ENCODE data around the gene PLEKHA5.
"Not testable (repeated sequence)": the region's sequence is repeated elsewhere in the genome, so short reads cannot be mapped to it uniquely, and the experiment has no call there.

PLEKHA5 gene

DNA sequence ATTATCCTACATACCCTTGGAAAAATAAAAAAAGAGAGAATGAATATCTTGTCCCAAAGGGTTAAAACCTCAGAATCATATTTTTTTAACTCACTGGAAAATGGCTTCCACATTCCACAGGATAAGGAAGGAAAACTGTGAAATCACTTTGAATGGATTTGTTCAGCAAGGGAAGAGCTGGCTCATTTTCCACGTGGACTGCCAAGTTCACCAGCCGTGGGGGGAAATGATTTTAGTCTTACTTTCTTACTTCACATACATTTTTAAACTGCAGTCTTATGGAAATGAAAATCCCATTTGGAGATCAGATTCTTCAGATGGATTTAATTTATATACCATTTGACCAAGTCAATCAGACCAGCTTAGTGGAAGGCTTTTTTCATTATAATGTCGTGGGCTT lies 279.8 kb downstream of the PLEKHA5 start:
- DNase-seq (ENCODE audit: low read depth), result no peak

DNA sequence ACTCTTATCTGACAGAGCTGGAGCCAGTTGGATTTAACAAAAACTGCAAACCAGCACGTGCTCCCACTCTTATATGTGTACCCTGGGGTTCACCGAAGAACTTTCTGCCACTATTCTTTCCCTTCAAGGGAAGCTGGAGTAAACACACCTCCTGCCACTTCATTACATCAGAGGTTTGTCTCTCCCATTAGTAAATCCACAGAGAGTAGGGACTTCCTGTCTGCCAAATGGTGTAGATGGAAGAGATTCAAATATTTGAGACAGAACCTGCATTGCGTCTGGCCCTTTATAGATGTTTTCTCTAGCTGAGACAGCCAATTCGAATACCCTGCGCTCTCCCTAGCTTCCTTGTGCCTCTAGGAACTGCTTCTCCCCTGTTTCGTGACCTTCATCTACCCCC lies 280.7 kb downstream of the PLEKHA5 start:
- no peak for DNase-seq (ENCODE audit: low read depth)

DNA sequence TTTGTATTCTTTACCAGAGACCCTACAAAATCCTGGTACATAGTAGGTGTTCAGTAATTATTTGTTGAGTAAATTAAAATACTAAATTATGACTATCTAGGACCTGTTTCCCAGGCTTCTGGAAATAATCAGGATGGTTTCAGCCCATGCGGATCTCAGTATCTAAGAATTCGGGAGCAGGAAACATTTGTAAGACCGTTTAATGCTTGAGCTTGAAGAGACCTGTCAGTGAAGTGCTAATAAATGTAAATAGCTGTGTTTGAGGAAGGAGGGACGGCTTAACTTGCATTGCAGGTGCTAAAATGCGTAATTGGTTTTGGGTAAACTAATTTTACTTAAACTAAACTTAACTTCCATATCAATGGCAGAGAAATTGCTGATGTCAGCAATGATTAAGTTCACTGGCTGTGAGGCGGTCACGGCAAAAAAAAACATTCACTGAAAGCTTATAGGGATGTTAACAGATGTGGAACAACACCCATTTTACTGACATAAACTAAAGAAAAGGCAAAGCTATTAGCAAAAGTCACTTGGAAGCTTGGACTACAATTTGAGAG lies 281.2 kb downstream of the PLEKHA5 start:
- DNase-seq (ENCODE audit: low read depth), result no peak

DNA sequence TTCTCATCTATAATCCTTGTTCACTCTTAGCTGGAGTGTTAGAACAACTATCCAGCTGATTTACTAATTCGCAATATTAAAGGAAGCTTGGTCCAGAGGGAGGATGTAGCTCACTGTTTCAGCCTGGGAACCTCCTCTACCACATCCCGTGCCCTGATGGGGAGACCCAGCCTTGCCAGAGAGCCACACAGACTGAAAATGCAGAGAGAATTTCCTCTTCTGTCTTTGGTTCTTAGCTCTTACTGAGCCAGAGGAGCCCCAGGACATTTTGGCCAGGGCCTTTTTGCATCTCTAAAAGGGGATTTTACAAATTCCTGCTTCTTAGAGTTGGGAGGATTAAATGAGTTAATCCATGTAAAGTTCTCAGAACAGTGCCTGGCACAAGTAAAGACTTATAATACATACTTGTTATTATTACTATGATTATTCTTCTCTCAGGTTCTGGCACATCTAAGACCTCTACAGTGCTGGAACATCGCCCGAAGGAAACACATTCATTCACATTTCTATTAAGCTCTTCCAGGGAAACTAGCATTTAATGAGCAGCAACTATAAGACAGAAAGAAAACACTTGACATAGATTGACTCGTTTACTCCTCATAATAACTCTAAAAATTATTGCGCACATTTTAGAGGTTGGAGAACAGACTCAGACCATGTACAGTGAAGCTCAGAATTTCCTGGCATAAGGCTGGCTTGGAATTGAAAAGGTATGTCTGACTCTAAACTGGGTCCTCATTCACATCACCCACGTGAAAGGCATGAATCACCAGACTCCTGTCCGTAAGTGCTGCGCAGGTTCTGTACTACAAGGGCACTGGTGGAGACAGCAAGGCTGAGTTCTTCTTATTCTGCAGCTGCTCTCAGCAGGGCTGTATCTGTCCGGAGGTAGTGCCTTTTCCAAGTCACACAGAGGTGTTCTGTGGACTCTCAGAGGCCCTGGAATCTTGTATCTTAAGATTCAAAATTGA lies 282.0 kb downstream of the PLEKHA5 start:
- no peak for DNase-seq (ENCODE audit: low read depth)

DNA sequence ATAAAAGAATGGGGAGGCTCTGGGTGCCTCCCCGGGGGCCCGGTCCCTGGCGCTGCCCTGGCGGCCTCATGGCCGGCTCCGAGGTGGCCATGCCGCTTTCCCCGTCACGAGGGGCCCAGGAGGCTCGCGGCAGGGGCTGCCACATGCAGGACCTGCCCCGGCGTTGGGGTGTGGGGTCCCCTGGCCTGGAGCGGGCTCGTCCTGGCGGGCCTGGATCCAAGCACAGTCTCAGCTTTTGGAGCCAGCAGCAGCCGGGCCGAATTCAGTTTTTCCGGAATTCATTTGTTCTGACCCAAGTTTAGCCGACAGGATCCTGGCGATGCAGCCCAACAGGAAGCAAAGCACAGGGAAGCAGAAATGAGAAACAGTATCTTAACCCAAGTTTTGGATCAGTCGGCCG lies 283.3 kb downstream of the PLEKHA5 start:
- DNase-seq (ENCODE audit: low read depth), result no peak

DNA sequence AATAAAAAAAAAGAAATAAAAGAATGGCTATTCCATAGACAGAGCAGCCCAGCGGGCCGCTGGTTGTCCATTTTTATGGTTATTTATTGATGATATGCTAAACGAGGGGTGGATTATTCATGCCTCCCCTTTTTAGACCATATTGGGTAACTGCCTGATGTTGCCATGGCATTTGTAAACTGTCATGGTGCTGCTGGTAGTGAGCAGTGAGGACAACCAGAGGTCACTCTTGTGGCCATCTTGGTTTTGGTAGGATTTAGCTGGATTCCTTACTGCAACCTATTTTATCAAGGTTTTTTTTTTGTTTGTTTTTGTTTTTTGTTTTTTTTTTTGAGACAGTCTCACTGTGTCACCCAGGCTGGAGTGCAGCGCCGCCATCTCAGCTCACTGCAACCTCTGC lies 284.0 kb downstream of the PLEKHA5 start:
- DNase-seq (ENCODE audit: low read depth), result not testable (repeated sequence)

DNA sequence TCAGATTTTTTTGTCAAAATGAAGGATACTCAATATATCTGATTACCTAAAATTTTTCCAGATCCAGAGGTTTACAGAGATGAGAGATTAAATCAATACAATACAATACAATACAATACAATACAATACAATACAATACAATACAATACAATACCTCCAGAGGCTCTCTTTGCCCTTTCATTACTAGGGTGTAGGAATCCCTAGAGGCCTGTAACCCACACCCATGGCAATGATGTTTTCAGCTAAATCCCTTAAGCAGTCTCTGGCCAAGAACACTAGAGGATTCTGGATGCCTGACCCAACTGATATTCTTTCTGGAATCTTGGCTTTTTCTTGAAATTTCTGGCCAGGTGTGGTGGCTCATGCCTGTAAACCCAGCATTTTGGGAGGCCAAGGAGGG lies 286.0 kb downstream of the PLEKHA5 start:
- no peak for DNase-seq (ENCODE audit: low read depth)

DNA sequence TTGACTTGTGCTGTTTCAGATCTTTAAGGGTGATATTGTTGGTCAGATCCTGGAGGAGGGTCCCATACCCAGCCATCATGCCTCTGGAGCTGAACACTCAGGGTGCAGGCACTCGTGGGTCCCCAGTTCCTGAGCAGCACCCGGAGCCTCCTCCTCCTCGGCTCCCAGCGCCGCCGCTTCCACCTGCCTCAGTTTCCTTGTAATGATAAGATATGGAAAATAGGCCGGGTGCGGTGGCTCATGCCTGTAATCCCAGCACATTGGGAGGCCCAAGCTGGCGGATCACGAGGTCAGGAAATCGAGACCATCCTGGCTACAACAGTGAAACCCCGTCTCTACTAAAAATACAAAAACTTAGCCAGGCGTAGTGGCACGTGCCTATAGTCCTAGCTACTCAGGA lies 289.6 kb downstream of the PLEKHA5 start:
- no peak for DNase-seq (ENCODE audit: low read depth)

DNA sequence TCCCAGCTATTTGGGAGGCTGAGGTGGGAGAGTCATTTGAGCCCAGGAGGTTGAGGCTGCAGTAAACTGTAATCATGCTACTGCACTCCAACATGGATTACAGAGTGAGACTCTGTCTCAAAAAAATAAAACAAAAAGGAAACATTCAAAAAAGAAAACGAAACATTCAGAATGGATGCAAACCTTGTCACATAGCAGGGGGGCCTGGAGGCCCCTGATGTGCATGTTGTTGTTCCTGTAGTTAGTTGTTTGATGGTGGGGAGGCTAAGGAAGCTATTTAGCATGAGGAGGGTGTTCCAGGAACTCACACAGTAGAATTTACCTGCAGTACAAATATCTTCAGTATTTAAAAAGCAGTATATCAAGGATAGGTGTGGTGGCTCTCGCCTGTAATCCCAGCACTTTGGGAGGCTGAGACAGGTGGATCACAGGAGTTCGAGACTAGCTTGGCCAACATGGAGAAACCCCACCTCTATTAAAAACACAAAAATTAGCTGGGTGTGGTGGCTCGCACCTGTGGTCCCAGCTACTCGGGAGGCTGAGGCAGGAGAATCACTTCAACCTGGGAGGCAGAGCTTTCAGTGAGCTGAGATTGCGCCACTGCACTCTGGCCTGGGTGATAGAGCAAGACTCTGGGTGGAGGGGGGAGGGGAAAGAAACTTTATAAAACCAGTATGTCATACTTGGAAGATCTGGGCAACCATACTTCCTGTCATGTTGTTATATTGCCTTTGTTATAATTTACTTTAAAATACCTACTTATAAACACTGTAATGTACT lies 292.2 kb downstream of the PLEKHA5 start:
- no peak for DNase-seq (ENCODE audit: low read depth)

DNA sequence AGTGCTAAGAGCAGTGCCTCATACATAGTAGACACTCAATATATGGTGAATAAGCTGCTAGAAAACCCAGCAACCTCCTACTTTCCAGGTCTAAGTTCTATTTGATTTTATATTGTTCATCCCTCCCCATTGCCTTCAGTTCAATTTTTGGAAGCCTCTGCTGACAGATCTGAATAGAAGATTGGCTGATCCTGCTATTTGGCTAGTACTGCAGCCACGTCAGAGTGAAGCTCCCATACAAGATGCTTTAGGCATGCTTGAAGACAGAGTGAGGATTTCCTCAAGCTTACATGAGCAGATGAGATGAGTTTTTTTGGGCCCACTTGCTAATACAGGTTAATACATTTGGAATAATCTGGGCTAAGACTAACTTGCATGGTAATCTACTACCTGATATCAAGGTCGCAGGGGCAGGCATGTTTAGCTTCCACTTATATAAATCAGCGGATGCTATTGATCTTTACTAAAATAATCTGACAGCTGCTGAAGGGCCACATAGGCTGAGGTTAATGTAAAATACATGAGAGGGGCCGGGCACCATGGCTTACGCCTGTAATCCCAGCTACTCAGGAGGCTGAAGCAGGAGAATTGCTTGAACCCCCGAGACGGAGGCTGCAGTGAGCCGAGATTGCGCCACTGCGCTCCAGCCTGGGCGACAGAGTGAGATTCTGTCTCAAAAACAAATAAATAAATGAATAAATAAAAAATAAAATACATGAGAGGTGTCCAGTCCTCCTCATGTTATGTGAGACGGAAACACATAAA lies 293.8 kb downstream of the PLEKHA5 start:
- no peak for DNase-seq (ENCODE audit: low read depth)

Measured in ELR (cell line).